Epithelial cell of proximal tubule (primary cell): ENCODE measurements around the gene SPTLC1. TPM values are rescaled to one million over a fixed set of nuclear protein-coding genes. Genes with fewer than 3 reads are reported as not detected.
"Not testable (repeated sequence)": the region's sequence is repeated elsewhere in the genome, so short reads cannot be mapped to it uniquely, and the experiment has no call there.

Experiments
- DNase-seq: peaks from one replicate; pipeline ENCODE4 v3.0.0-alpha.2; 2011; ENCODE audit warnings: low read depth
- H3K4me3 ChIP-seq: 2 replicates; pipeline ENCODE4 v1.5.1; 2011; ENCODE audit warnings: low read depth, mild to moderate bottlenecking, low read length
- total RNA-seq: library from RNA; depleted of rRNA; stranded (reverse); fragments of >200 nt; gene quantifications from 2 replicates; pipeline ENCODE4 v1.2.3, GENCODE V29; 2015
- TF ChIP-seq, protein P1 (sequence below): conservative IDR thresholded peaks from 2 replicates; pipeline ENCODE4 v1.5.1; 2012; ENCODE audit warnings: low read depth, mild to moderate bottlenecking, low read length

SPTLC1 gene
- total RNA-seq, 1 donor from 2014 or later, result 84.4 TPM

DNA sequence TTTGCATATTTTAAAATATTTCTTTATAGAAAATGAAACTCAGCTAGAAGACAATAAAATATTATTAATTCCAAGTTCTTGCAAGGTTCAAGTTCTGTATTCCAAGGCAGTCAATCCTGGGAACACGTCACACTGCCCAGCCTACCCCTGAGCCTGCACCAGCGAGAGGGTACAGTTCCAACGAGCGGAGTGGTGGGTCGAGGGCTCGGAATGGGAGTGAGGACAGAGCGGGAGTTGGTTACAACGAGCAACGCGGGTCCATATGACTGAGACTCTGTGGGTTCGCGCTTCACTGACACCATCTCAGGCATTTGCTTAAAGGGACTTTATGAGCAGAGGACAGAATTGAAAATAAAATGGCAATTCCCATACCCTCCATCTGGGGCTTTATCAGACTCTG lies 40.0 kb upstream of the SPTLC1 start:
- no peak for DNase-seq
- TF ChIP-seq, protein P1, sequence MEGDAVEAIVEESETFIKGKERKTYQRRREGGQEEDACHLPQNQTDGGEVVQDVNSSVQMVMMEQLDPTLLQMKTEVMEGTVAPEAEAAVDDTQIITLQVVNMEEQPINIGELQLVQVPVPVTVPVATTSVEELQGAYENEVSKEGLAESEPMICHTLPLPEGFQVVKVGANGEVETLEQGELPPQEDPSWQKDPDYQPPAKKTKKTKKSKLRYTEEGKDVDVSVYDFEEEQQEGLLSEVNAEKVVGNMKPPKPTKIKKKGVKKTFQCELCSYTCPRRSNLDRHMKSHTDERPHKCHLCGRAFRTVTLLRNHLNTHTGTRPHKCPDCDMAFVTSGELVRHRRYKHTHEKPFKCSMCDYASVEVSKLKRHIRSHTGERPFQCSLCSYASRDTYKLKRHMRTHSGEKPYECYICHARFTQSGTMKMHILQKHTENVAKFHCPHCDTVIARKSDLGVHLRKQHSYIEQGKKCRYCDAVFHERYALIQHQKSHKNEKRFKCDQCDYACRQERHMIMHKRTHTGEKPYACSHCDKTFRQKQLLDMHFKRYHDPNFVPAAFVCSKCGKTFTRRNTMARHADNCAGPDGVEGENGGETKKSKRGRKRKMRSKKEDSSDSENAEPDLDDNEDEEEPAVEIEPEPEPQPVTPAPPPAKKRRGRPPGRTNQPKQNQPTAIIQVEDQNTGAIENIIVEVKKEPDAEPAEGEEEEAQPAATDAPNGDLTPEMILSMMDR, result no peak
- no peak overlapping the region for H3K4me3 ChIP-seq

DNA sequence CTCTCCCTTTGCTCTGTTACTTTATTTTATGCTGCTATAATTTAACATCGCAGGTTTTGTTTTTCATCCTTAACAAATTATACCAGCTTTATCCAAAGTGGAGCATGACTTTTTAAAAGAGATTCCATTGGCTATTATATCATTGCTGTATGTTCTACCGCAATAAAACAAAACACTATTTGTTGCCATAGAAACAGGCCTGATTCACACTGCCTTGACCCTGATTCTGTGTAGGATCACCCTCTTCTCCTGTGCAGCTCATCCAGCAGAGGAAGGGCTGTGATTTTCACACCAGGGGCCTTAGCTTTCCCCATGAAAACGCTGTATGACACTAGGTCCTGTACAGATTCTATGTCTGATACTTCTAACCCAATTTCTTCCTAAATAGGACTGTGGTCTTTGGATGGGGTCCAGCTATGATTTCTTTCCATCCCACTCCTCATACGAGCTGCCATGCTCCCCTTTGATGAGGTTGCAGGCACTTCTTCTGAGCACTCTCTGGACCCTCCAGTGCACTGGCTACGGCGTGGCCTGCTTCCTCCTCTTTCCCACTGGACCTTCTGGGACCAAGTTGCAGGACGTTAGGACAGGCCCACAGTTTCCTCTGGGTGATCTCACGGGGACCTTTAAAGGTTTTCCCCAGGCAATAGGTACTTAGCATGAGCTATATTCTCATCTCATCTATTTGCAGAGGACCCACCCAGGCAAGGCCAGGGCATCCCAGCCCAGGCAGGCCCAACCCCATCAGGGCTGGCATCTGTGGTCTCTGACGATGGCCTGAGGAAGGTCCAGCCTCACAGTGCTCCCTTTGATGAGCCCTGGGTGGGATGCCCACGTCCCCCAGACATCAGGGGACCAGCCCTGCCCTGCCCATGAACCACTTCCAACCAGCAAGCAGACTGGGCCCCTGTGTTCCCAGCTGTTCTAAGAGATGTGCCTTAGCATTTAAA lies 38.5 kb upstream of the SPTLC1 start:
- DNase-seq, H3K4me3 ChIP-seq: not testable (repeated sequence)

DNA sequence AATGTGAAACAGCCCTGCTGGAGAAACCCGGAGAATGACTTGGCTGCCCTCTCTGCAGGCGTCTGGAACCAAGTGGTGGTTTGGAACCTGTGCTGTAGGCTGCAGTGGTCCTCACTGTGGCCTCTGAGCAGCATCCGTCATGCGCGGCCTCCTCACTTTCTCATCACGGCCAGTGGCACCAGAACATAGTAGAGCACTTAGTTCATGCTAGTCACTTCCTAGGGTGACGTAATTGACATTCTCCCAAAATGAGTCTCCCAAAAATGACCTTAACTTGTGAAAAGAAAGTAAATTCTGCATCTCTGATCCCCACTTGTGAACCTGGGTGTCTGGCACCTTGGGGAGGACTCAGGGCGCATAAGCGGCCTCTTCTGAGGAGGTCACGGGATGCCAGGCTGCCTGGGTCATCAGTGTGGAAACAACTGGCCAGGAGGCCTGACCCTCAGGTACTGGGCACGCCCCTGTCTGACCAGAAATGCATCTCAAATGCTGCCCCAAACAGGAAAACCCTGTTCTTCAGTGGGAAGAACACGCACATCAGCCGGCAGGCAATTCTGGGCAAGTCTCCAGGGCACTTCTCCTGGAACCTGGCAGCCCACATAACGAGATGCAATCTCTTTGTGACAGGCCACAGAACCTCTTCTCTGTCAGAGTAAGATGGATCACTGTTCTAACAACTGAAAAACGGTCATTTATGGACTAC lies 36.6 kb upstream of the SPTLC1 start:
- DNase-seq, result no peak
- H3K4me3 ChIP-seq, result no peak overlapping the region
- TF ChIP-seq, protein P1, result no peak

DNA sequence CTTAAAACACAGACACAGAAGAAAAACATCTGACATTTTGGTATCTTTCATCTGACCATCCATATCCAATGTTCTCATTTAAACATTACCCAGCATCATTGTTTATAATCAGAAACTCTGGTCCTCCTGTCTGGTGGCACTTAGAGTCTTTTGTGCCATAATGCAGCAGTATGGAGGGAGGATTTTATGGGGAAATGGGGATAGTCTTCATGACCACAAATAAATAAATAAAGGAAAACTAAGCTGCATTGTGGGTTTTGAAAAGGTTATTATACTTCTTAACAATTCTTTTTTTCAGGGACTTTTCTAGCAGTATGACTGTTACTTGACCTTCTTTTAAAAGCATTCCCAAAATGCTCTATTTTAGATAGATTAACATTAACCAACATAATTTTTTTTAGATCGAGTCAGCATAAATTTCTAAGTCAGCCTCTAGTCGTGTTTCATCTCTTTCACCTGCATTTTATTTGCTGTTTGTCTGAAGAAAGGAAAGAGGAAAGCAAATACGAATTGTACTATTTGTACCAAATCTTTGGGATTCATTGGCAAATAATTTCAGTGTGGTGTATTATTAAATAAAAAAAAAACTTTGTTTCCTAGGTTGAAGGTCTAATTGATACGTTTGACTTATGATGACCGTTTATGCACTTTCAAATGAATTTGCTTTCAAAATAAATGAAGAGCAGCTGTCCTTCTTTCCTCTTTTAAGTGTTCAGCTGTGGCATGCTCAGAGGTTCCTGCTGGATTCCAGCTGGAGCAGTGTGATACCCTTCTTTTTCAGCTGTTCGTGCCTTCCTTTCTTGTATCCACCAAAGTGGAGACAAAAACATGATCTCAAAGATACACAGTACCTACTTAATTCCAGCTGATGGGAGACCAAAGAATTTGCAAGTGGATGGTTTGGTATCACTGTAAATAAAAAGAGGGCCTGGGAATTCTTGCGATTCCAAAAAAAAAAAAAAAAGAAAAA lies 35.6 kb upstream of the SPTLC1 start:
- not testable (repeated sequence) for DNase-seq

DNA sequence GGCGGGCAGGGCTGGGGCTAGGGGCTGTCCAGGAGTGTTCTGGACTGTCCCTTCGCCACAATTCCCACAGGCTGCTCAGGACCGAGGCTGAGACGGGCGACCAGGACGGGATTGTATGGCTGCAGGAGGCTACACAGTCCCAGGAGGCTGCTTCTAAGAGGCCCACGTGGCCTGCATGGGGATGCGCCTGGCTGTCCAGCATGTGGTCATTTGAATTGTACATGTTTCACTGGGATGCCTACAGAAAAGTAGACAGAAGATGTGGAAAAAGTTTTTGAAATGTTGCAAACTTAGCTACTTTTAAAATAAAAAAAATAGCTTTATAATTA lies 32.6 kb upstream of the SPTLC1 start:
- no peak for DNase-seq
- H3K4me3 ChIP-seq, result no peak overlapping the region
- TF ChIP-seq, protein P1, result no peak

More for the DNA sequence above, 35.6 kb upstream of the SPTLC1 start:
- not testable (repeated sequence) for H3K4me3 ChIP-seq

DNA sequence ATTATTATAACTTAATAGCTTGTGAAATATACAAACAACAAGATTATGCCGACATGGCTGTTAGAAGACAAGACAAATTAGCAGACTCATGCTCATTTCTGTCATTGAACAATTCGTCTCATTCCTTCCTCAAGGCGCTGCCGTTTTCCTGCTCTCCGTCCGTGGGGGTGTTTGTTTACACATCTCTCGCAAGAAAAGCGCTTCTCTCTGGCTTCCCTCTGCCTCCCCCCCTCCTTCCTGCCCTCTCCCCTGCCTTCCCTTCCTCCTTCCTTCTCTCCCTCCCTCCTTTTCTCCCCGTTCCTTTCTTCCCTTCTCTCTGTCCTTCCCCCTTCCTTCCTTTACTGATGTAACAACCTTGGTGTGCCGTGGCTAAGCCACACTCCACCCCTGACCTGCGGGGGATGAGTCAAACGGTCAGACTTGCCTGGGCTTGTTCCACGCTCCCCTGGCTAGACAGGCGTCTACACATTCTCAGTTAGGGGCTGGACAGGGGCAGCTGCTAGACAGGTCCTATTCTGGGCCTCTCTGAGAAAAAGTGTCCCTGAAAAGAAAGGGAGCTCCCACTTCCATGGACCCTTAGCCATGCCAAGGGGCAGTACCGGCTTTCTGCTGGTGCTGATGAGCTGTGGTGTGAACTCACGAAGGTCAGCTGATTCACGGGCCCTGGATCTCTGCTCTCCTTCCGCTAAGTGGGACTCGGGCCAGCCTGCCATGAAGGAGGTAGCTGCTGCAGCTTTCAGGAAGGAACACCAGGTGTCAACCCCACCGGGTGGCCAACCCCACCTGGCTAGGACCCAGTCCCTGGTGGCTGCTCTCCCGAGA lies 32.0 kb upstream of the SPTLC1 start:
- H3K4me3 ChIP-seq, result peak overlapping the region; percentile 1
- DNase-seq, result peak; percentile 42
- TF ChIP-seq, protein P1, result peak; percentile 12

DNA sequence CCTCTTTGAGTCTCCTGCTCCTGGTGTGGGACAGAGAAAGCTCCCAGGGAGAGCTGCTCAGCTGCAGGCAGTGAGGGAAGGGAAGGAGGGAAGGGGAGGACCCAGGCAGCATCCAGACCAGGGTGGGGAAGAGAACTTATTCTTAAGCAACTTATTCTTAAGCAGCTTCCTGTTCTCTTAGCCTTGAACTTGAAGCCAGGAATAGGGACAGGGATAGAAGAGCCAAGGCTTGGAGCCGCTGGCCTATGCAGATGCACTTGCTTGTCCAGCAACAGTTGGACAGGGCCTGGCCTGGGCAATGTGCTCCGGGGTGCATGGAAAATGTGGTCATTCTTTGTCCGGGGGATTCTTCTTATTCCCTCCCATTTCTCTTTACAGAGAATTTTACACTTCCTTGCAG lies 31.4 kb upstream of the SPTLC1 start:
- DNase-seq, result no peak
- H3K4me3 ChIP-seq, result no peak overlapping the region
- TF ChIP-seq, protein P1, result no peak

DNA sequence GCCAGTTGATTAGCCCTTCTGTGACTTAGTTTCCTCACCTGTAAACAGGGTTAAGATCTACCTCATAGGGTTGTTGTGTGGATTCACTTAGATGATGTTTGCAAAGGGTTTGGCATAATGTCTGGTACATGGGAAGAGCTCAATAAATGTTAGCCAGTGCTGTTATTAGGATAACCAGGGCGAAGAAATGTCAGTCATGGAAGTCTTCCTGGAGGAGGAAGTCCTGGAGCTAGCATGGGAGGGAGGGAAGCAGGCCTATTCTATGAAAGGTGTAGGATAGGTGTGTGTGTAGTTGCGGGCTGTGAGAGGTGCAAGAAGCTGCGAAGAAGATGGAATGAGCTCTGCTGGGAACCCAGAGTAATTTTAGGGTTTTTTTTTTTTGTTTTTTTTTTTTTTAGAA lies 30.6 kb upstream of the SPTLC1 start:
- DNase-seq, H3K4me3 ChIP-seq: not testable (repeated sequence)
